A673 (cell line): Measurements from ENCODE around the gene TOLLIP.

ENCODE experiments used
- EZH2 ChIP-seq: fragments of 200-600 bp; sonication (generic); IDR thresholded peaks from 2 replicates; pipeline ENCODE4 v1.6.1; 2017; ENCODE audit warnings: borderline replicate concordance, low read depth, mild to moderate bottlenecking, mixed read lengths, antibody characterized with exemption, low read length; ENCODE audit not compliant: poor library complexity, severe bottlenecking
- TF ChIP-seq, protein P1 (sequence below): fragments of 300-800, 200-600 bp; sonication (generic); conservative IDR thresholded peaks from 2 replicates; pipeline ENCODE4 v1.5.1; 2017; ENCODE audit warnings: low read depth, mild to moderate bottlenecking, antibody characterized with exemption, low read length, moderate library complexity, mixed read lengths

DNA sequence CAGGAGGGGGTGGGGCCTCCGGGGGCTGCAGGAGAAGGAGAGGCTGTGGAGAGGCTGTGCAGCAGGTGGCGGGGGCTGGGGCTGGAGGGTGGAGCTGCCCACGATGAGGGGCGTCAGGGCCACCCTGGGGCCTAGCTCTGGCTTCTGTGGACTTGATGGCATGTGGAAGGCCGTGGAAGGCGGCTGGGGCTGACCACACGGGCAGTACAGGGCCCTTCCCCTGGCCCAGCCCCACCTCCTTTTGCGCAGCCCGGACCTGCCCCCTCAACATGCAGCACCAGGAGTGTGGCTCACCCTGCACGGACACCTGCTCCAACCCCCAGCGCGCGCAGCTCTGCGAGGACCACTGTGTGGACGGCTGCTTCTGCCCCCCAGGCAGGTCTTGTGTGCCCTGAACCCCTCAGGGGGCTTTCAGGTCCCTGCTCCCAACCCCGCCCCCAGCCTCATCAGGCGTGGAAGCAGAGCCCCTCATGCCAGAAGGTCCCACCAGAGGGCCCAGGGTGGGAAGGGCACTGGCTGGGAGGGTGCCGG is 80.4 kb downstream of the TOLLIP start:
- TF ChIP-seq, protein P1, sequence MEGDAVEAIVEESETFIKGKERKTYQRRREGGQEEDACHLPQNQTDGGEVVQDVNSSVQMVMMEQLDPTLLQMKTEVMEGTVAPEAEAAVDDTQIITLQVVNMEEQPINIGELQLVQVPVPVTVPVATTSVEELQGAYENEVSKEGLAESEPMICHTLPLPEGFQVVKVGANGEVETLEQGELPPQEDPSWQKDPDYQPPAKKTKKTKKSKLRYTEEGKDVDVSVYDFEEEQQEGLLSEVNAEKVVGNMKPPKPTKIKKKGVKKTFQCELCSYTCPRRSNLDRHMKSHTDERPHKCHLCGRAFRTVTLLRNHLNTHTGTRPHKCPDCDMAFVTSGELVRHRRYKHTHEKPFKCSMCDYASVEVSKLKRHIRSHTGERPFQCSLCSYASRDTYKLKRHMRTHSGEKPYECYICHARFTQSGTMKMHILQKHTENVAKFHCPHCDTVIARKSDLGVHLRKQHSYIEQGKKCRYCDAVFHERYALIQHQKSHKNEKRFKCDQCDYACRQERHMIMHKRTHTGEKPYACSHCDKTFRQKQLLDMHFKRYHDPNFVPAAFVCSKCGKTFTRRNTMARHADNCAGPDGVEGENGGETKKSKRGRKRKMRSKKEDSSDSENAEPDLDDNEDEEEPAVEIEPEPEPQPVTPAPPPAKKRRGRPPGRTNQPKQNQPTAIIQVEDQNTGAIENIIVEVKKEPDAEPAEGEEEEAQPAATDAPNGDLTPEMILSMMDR: no peak
- no peak for TF ChIP-seq EZH2
